ENCODE data around the gene CDH1. TPM values are rescaled to one million over a fixed set of nuclear protein-coding genes. Genes with fewer than 3 reads are reported as not detected.

The CDH1 gene
- total RNA-seq, 2 donors from 2014 or later: 95.3 to 107 TPM

DNA sequence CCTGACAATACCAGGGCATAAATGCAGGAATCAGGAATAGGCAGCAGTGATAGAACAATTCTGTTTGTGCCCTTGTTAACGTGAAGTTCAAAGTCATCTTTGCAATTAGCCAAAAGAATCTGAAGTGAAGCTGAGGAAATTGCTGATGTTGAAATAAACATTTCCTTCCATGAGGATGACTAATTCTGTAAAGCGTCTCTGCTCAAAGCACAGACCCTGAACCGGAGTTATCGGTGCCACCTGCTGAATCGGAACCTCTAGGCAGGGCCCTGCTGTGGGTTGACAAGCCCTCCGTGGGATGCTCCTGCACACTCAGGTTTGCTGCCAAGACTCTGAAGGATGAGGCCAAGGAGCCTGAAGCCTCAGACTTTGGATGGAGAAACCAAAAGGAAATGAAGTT is 37.0 kb upstream of the CDH1 start:
- ATAC-seq (no peak), DNase-seq (no peak)
- 41 to 64% methylated on average over 6 of the region's 6 CpGs for WGBS, 2 donors
- H3K4me1 ChIP-seq: peaks cover 7% of the 10 kb centered on the region
- intact Hi-C loops (cut with DNase I): no loop called here
- H3K27me3 ChIP-seq: no peaks in the 10 kb centered on the region
- no peak overlapping the region for H3K27ac ChIP-seq
- H3K9me3 ChIP-seq: no peaks in the 10 kb centered on the region
- H3K4me3 ChIP-seq: no peak overlapping the region
- H3K36me3 ChIP-seq (replicated peaks in 1 of 2; ENCODE audit: insufficient read depth in 1 of 2, low read depth in 2 of 2): no peaks in the 10 kb centered on the region
- TF ChIP-seq POLR2A (IDR thresholded peaks at IDR 0.05): no peak
- TF ChIP-seq, protein P1, sequence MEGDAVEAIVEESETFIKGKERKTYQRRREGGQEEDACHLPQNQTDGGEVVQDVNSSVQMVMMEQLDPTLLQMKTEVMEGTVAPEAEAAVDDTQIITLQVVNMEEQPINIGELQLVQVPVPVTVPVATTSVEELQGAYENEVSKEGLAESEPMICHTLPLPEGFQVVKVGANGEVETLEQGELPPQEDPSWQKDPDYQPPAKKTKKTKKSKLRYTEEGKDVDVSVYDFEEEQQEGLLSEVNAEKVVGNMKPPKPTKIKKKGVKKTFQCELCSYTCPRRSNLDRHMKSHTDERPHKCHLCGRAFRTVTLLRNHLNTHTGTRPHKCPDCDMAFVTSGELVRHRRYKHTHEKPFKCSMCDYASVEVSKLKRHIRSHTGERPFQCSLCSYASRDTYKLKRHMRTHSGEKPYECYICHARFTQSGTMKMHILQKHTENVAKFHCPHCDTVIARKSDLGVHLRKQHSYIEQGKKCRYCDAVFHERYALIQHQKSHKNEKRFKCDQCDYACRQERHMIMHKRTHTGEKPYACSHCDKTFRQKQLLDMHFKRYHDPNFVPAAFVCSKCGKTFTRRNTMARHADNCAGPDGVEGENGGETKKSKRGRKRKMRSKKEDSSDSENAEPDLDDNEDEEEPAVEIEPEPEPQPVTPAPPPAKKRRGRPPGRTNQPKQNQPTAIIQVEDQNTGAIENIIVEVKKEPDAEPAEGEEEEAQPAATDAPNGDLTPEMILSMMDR (IDR thresholded peaks at IDR 0.05): no peak

DNA sequence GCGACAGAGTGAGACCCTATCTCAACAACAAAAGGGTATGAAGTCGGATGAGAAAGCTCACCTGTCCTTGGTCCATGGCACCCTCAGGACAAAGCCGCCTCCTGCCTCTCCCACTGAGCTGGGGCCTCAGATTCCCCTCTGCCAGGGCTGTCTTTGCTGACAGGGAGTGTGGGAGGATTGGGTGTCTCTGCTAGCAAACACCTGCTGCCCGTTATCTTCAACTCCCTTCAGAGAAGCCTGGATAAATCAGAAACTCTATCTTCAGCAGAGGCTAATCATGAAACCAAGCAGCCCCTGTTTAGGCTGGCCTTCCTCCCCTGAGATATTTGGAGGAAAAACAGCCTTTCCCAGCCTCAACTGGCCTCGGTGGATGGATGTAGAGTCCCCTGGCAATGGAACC is 36.3 kb upstream of the CDH1 start:
- Histone ChIP-seq H3K9me3 (no peaks in the 10 kb centered on the region), H3K36me3 (replicated peaks in 1 of 2; ENCODE audit: insufficient read depth in 1 of 2, low read depth in 2 of 2) (no peaks in the 10 kb centered on the region), H3K27me3 (no peaks in the 10 kb centered on the region), H3K4me1 (peaks cover 7% of the 10 kb centered on the region), H3K4me3 (no peak overlapping the region), H3K27ac (no peak overlapping the region)
- ATAC-seq (no peak), DNase-seq (no peak)
- intact Hi-C loops (cut with DNase I): no loop called here
- TF ChIP-seq, protein P1 (IDR thresholded peaks at IDR 0.05): no peak
- TF ChIP-seq POLR2A (IDR thresholded peaks at IDR 0.05): no peak
- WGBS, 2 donors: 71 to 84% methylated on average over 5 of the region's 5 CpGs

DNA sequence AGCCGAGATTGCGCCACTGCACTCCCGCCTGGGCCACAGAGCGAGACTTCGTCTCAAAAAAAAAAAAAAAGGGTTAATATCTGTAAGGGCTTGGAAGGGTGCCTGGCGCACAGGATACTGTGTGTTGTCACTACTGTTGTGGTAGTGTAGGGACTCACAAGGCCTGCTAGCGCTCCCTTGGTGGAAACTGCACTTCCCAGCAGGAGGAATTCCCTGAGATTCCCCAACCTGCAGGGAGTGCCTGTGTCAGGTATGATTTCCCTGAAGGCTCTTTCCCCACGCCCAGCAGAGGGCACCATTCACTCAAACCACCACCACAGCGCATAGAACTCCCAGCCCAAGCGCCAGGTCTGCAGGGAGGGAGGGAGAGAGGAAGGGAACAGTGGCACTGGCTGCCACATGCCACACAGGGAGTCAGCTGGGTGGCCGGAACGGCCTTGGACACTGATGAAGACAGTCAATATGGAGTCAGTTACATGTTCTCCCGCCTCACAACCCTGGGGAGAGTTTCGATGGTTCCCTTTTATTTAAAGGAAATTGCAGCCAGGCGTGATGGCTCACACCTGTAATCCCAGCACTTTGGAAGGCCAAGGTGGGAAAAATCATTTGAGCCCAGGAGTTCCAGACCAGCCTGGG is 32.7 kb upstream of the CDH1 start:
- TF ChIP-seq, protein P1 (IDR thresholded peaks at IDR 0.05): peak; percentile 75 to 99 (median 99)
- no peak for TF ChIP-seq POLR2A (IDR thresholded peaks at IDR 0.05)
- intact Hi-C loops (cut with DNase I): no loop called here
- no peaks in the 10 kb centered on the region for H3K9me3 ChIP-seq
- 22 to 27% methylated on average over 8 to 15 of the region's 15 CpGs for WGBS, 2 donors
- H3K4me3 ChIP-seq: no peak overlapping the region
- ATAC-seq (peak; percentile 97), DNase-seq (peak; percentile 94 to 97 (median 95))
- peak overlapping the region in 3 of 4 donors; percentile 46 to 49 (median 46) for H3K27ac ChIP-seq
- H3K36me3 ChIP-seq (replicated peaks in 1 of 2; ENCODE audit: insufficient read depth in 1 of 2, low read depth in 2 of 2): no peaks in the 10 kb centered on the region
- peaks cover 10% of the 10 kb centered on the region for H3K4me1 ChIP-seq
- no peaks in the 10 kb centered on the region for H3K27me3 ChIP-seq

DNA sequence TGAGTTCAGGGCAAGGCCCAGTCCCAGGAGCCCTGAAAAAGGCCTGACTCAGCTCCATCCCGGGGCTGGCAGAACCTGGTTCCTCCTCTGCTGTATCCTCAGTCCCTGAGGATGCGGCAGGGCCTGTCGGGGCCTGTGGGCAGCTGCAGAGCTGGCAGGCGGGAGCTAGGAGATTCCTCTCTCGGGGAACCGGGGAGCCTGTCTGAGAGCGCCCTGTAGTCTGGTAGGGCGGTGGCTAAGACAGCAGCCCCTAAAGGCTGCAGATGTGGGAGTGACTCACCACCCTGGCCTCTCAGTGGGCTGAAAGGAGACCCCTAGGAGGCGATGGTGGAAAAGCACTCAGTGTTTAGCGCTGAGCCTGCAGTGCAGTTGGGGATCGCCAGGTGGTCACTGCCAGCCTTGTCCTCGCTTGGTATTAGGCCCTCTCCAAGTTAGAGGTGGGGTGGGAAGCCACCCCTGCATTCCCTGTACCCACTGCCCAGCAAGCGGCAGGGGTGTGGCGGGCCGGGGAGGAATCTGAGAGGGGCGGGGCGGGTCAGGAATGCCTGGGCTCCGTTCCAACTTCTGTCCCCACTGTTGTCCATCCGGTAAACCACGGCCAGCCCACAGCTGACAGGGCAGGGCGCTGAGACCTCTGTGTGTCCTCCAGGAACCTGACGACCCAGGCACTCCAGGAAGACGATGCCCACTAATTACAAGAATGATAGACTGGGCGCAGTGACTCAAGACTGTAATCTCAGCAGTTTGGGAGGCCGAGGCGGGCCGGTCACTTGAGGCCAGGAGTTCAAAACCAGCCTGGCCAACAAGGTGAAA is 29.5 kb upstream of the CDH1 start:
- no peaks in the 10 kb centered on the region for H3K9me3 ChIP-seq
- intact Hi-C loops (cut with DNase I): loop anchor here (2.0 kb wide), 1 partner anchor 95 kb away; no protein-coding TSS in a partner anchor
- no peaks in the 10 kb centered on the region for H3K36me3 ChIP-seq (replicated peaks in 1 of 2; ENCODE audit: insufficient read depth in 1 of 2, low read depth in 2 of 2)
- TF ChIP-seq POLR2A (IDR thresholded peaks at IDR 0.05): no peak
- TF ChIP-seq, protein P1 (IDR thresholded peaks at IDR 0.05): peak in 3 of 7 experiments; percentile 28 to 38 (median 33)
- H3K4me1 ChIP-seq: peaks cover 10% of the 10 kb centered on the region
- H3K27me3 ChIP-seq: no peaks in the 10 kb centered on the region
- 46 to 65% methylated on average over 5 to 25 of the region's 27 CpGs for WGBS, 2 donors
- ATAC-seq (peak; percentile 64), DNase-seq (peak; percentile 69 to 85 (median 75))
- no peak overlapping the region for H3K4me3 ChIP-seq
- peak overlapping the region in 3 of 4 donors; percentile 57 to 74 (median 72) for H3K27ac ChIP-seq
